Measurements from ENCODE around the gene CGB1. TPM values are rescaled to one million over a fixed set of nuclear protein-coding genes. Genes with fewer than 3 reads are reported as not detected.

The CGB1 gene
- total and polyA plus RNA-seq, 2 of the 13 experiments (the other 11 are each of a cell fraction or from before 2014, with no cell fraction given), result not detected

DNA sequence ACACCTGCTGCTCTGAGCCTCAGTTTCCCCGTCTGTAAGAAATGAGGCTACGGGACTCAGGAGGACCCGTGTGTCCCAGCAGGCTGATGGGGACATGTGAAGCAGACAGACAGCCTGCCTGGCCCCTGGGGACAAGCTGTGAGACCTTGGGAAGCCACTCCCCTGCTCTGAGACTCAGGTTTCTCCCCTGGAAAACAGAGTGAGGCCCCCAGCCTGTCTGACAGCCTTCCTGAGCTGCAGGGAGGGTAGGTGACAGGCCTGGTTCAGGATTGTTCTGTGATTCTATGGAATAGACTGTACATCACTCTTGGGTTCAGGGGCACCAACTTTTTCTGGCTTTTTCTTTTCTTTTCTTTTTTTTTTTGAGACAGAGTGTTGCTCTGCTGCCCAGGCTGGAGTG is 30.9 kb upstream of the CGB1 start (continued):
- no peak for TF ChIP-seq SRSF1 (optimal IDR thresholded peaks at IDR 0.05; ENCODE audit: low read depth, low read length)
- TF ChIP-seq, protein P1, sequence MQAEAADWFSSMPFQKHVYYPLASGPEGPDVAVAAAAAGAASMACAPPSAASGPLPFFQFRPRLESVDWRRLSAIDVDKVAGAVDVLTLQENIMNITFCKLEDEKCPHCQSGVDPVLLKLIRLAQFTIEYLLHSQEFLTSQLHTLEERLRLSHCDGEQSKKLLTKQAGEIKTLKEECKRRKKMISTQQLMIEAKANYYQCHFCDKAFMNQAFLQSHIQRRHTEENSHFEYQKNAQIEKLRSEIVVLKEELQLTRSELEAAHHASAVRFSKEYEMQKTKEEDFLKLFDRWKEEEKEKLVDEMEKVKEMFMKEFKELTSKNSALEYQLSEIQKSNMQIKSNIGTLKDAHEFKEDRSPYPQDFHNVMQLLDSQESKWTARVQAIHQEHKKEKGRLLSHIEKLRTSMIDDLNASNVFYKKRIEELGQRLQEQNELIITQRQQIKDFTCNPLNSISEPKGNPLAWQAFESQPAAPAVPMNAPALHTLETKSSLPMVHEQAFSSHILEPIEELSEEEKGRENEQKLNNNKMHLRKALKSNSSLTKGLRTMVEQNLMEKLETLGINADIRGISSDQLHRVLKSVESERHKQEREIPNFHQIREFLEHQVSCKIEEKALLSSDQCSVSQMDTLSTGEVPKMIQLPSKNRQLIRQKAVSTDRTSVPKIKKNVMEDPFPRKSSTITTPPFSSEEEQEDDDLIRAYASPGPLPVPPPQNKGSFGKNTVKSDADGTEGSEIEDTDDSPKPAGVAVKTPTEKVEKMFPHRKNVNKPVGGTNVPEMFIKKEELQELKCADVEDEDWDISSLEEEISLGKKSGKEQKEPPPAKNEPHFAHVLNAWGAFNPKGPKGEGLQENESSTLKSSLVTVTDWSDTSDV (CRISPR knock-in tag; IDR thresholded peaks at IDR 0.05), result no peak

DNA sequence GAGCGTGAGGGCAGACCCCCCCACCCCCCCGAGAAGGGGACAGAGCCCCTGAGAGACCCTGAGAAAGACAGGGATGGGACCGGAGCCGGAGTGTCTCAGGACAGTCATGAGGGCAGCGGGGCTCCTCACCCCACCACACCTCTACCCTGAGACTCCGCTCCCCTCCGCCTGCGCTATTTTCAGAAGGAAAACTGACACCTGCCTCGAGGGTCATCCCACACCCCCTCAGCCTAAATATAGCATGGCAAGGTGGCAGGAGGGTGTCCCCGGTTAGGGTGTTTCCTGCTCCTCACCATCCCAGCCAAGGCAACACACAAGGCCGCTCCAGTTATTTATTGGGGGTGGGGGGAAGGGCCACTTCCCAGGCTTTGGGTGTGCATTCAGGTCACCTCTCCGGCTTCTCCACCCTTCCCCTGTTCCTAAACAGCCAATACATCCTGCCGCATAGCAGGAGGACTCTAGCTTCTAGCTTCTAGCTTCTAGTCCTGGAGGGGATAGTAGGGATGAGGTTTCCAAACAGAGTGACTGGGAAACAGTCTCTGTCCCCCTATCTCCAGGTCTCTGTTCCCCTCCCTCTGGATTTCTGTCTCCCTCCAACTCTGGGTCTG is 29.3 kb upstream of the CGB1 start:
- BruUV-seq (replicated peaks), result no TSS peak
- CTCF ChIA-PET (ENCODE audit: low intra/inter-chr PET ratio, low total read pairs), result no interaction called here
- Histone ChIP-seq H3K4me1 (ENCODE audit: insufficient read depth, low read length) (peaks cover 8% of the 10 kb centered on the region; the same call in 1 of the 2 replicates), H3K4me2 (ENCODE audit: low read depth, low read length) (no peak overlapping the region), H3K36me3 (replicated peaks in 1 of 2; ENCODE audit: control insufficient read depth in 1 of 2, insufficient read depth in 2 of 2, low read length in 2 of 2) (no peaks in the 10 kb centered on the region), H3K27me3 (ENCODE audit: control insufficient read depth in 1 of 2, insufficient read depth in 2 of 2, low read length in 2 of 2) (peaks cover 3 to 47% of the 10 kb centered on the region in 2 experiments; a peak in 4 of 5 replicates), H3K9ac (ENCODE audit: insufficient read depth, low read depth, low read length) (no peak overlapping the region), H4K20me1 (ENCODE audit: insufficient read depth, low read length) (no peaks in the 10 kb centered on the region), H3K9me3 (ENCODE audit: low read length) (no peaks in the 10 kb centered on the region), H2AFZ (ENCODE audit: low read length) (no peak overlapping the region), H3K4me3 (replicated peaks in 1 of 3; ENCODE audit: insufficient read depth in 1 of 3, low read depth in 2 of 3, low read length in 3 of 3) (no peak overlapping the region), H3K79me2 (ENCODE audit: insufficient read depth, low read length) (no peaks in the 10 kb centered on the region), H3K27ac (ENCODE audit: extremely low read length, insufficient read depth, low read length) (no peak overlapping the region)
- in situ Hi-C loops (cut with HindIII; ENCODE audit: extremely low pct_ligation_motif_present, low pct_unique_long_range_greater_than_20kb), result no loop called here
- 32% methylated on average over 7 of the region's 13 CpGs for WGBS (ENCODE audit: low lambda C conversion rate)
- POLR2A ChIA-PET, result interaction anchor here (0.5 kb wide), 1 partner anchor 158 kb away, joined by 5 read pairs; no protein-coding TSS in a partner anchor
- TF ChIP-seq MLLT10 (CRISPR knock-in tag; IDR thresholded peaks at IDR 0.05) (no peak), YEATS4 (CRISPR knock-in tag; IDR thresholded peaks at IDR 0.05; ENCODE audit: borderline replicate concordance) (no peak), ZNF619 (CRISPR knock-in tag; IDR thresholded peaks at IDR 0.05) (no peak), CENPX (CRISPR knock-in tag; IDR thresholded peaks at IDR 0.05) (no peak), ATM (IDR thresholded peaks at IDR 0.05; ENCODE audit: borderline replicate concordance) (no peak), ZNF24 (IDR thresholded peaks at IDR 0.05) (no peak), NONO (IDR thresholded peaks at IDR 0.05) (no peak), NONO (CRISPR knock-in tag; conservative IDR thresholded peaks at IDR 0.05) (no peak), EED (CRISPR knock-in tag; IDR thresholded peaks at IDR 0.05) (no peak), ZNF552 (CRISPR knock-in tag; IDR thresholded peaks at IDR 0.05; ENCODE audit: borderline replicate concordance) (no peak), ZSCAN29 (CRISPR knock-in tag; conservative IDR thresholded peaks at IDR 0.05) (no peak), ZNF557 (CRISPR knock-in tag; IDR thresholded peaks at IDR 0.05) (no peak), TBX3 (IDR thresholded peaks at IDR 0.05; ENCODE audit: borderline replicate concordance) (no peak), ZBTB7B (CRISPR knock-in tag; IDR thresholded peaks at IDR 0.05) (no peak), SMYD3 (CRISPR knock-in tag; IDR thresholded peaks at IDR 0.05) (no peak)
- TF ChIP-seq, protein P2, sequence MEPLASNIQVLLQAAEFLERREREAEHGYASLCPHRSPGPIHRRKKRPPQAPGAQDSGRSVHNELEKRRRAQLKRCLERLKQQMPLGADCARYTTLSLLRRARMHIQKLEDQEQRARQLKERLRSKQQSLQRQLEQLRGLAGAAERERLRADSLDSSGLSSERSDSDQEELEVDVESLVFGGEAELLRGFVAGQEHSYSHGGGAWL (CRISPR knock-in tag; IDR thresholded peaks at IDR 0.05), result no peak
- TF ChIP-seq, protein P3, sequence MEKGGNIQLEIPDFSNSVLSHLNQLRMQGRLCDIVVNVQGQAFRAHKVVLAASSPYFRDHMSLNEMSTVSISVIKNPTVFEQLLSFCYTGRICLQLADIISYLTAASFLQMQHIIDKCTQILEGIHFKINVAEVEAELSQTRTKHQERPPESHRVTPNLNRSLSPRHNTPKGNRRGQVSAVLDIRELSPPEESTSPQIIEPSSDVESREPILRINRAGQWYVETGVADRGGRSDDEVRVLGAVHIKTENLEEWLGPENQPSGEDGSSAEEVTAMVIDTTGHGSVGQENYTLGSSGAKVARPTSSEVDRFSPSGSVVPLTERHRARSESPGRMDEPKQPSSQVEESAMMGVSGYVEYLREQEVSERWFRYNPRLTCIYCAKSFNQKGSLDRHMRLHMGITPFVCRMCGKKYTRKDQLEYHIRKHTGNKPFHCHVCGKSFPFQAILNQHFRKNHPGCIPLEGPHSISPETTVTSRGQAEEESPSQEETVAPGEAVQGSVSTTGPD (CRISPR knock-in tag; IDR thresholded peaks at IDR 0.05), result no peak
- FAIRE-seq (no peak), DNase-seq (ENCODE audit: low spot score) (no peak), ATAC-seq (no peak; the same call in 2 of the 3 replicates)
- intact Hi-C loops (cut with micrococcal nuclease; ENCODE audit: unreplicated experiment), result no loop called here
